COLO668 (cell line): ENCODE measurements around the gene RAB11FIP5.
A peak's percentile ranks its signal among the peaks of the same experiment; 100 is the strongest.

Experiments
- DNase-seq: peaks from one replicate; lab custom pipeline; 2025; ENCODE audit not compliant: unreplicated experiment; lab: John Stamatoyannopoulos, UW

RAB11FIP5 gene

GRCh38 chr2:73085691-73086090 is 27.1 kb downstream of the RAB11FIP5 start:
- DNase-seq = peak; percentile 73

GRCh38 chr2:73084971-73085370 is 27.8 kb downstream of the RAB11FIP5 start:
- no peak for DNase-seq

GRCh38 chr2:73083886-73084800 is 28.6 kb downstream of the RAB11FIP5 start:
- DNase-seq = peak; percentile 22

- DNase-seq = no peak
Measured at GRCh38 chr2:73082523-73083410, 30.0 kb downstream of the RAB11FIP5 start.

- DNase-seq = no peak
Measured at GRCh38 chr2:73081181-73081671, 31.5 kb downstream of the RAB11FIP5 start.

- DNase-seq = no peak
Measured at GRCh38 chr2:73080321-73081131, 32.2 kb downstream of the RAB11FIP5 start.

GRCh38 chr2:73079636-73080035 is 33.1 kb downstream of the RAB11FIP5 start:
- no peak for DNase-seq

- DNase-seq = no peak
Measured at GRCh38 chr2:73078457-73079411, 34.0 kb downstream of the RAB11FIP5 start.

- DNase-seq = no peak
Measured at GRCh38 chr2:73077424-73077795, 35.3 kb downstream of the RAB11FIP5 start.

- no peak for DNase-seq
Measured at GRCh38 chr2:73076701-73077423, 35.9 kb downstream of the RAB11FIP5 start.

GRCh38 chr2:73075477-73076373 is 37.0 kb downstream of the RAB11FIP5 start:
- no peak for DNase-seq

- DNase-seq = no peak
Measured at GRCh38 chr2:73074110-73075069, 38.4 kb downstream of the RAB11FIP5 start.

GRCh38 chr2:73072416-73072815 is 40.3 kb downstream of the RAB11FIP5 start:
- no peak for DNase-seq

- no peak for DNase-seq
Measured at GRCh38 chr2:73072129-73072395, 40.7 kb downstream of the RAB11FIP5 start.

GRCh38 chr2:73071360-73072128 is 41.2 kb downstream of the RAB11FIP5 start, which contains the start of gene SFXN5:
TSS of gene SFXN5 (minus strand) at chr2:73071712. CDS start at chr2:73071705, 7 bp downstream.
- peak; percentile 98 for DNase-seq

GRCh38 chr2:73070643-73071359 is 41.9 kb downstream of the RAB11FIP5 start:
- DNase-seq = peak; percentile 73
